ENCODE data around the gene CCNYL1.

GRCh38 chr2:207783514-207783913, 72.1 kb downstream of the CCNYL1 start:
- TF ChIP-seq CTCF (IDR thresholded peaks at IDR 0.05; ENCODE audit: poor library complexity, severe bottlenecking) (no peak), SMC3 (conservative IDR thresholded peaks at IDR 0.05; ENCODE audit: poor library complexity) (no peak), MXI1 (conservative IDR thresholded peaks at IDR 0.05; ENCODE audit: poor library complexity, severe bottlenecking) (no peak), TAF1 (IDR thresholded peaks at IDR 0.05; ENCODE audit: low read depth) (no peak), POLR2AphosphoS5 (IDR thresholded peaks at IDR 0.05) (no peak), EZH2 (IDR thresholded peaks at IDR 0.05; ENCODE audit: borderline replicate concordance, insufficient read depth, low read length, poor library complexity, severe bottlenecking) (no peak), REST (IDR thresholded peaks at IDR 0.05; ENCODE audit: borderline replicate concordance) (no peak), EP300 (conservative IDR thresholded peaks at IDR 0.05; ENCODE audit: poor library complexity, severe bottlenecking) (no peak)

Data from neural cell (in vitro differentiated cells).